GM21381 (cell line): Measurements from ENCODE around the gene TBC1D24.

ENCODE experiments used
- ATAC-seq: cut with Tn5 transposase; IDR thresholded peaks from one replicate; pipeline ENCODE4 v1.9.1; 2021; ENCODE audit warnings: mild to moderate bottlenecking, moderate library complexity; ENCODE audit not compliant: unreplicated experiment

The TBC1D24 gene

DNA sequence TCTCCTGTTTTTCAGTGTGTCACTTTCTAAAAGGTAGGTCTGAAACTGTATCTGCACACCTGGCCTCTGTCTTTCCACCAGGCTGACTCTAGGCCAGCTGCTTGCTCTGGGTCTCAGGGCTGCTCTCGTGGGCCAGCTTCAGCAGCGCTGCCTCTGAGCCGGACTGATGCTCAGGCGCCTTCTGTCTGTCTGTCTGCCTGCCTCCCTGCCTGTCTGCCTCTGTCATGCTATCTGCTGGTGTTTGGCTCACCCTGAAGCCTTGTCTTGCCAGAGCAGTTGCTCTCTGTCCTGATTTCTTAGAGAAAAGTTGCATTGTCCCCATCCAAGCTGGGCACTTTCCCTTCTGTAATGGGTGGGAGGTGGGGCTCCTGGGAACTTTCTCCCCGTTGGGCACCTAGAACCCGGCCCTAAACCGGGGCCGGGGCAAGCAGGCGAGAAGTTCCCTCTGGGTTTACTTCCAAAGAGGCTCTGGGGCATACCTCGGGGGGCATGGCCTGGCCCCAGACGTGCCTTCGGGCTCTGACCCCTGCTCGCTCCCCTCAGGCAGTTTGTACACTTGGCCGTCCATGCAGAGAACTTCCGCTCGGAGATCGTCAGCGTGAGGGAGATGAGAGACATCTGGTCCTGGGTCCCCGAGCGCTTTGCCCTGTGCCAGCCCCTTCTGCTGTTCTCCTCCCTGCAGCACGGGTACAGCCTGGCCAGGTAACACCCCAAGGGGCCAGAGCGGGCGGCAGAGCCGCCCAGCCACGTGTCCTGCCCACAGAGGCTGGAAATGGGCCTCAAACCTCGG is 23.0 kb downstream of the TBC1D24 start:
- no peak for ATAC-seq

DNA sequence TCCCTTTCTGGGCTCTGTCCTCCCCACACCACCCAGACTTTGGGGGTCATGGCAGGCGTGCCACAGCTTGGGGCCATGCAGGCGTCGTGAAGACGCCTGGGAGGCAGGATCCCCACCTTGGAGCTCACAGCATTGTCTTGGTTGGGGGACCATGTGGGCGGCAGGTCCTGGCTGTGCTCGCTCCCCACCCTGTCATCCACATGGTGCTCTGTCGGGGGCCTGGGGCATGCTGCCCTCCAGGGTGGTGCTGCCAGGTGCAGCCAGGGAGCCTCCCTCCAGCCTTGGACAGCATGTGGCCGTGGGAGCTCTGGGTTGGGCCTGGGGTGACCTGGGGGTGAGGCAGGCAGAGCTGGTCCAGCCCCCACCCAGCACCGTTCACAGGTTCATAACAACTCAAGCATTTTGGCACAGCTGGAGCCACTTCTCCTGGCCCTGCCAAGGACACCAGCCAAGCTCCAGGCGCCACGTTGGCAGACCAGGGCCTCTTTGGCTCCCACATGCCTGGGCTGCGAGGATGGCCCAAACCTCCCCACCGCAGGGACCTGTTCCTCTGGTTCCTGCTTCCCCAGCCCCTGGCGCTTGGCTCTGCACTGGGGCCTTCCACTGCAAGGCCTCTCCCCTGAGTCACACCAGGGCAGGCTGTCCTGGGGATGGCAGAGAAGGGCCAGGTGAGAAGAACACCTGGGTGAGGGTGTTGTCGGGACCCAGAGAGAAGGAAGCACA is 23.8 kb downstream of the TBC1D24 start:
- no peak for ATAC-seq

DNA sequence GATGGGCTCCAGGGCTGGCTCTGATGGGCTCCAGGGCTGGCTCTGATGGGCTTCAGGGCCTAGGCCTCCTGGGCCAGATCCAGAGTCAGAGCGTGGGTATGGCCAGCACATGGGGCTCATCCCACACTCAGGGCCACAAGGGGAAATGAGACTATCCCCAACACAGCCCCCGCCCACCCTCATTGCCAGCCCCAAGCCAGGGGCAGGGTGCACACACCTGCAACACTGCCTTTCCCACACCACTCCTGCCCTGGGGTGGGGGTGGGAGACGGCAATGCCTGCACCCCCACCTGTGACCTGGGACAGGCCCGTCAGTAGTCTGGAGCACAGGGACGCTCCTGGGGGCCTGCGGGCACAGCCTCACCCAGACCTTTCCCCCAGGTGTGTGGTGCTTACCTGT is 24.5 kb downstream of the TBC1D24 start:
- ATAC-seq = no peak

DNA sequence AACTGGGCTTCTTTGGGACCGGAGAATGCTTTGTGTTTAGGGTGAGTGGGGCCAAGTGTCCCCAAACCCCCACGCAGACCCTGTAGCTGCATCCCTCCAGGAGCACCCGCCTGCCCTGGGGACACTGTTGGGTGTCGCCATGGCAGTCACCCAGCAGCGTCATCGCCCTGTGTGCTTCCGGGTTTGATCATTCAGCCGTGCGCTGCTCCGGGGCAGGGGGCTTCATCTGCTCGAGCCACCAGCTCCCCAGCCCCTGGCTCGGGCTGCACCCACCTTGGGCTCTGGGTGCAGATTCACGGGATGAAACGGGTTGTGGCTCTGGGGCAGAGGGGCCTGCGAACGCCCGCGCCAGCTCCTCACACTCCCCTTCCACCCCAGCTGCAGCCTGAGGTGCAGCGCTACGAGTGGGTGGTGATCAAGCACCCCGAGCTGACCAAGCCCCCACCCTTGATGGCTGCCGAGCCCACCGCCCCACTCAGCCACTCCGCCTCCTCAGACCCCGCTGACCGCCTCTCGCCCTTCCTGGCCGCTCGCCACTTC is 25.0 kb downstream of the TBC1D24 start:
- ATAC-seq = no peak

DNA sequence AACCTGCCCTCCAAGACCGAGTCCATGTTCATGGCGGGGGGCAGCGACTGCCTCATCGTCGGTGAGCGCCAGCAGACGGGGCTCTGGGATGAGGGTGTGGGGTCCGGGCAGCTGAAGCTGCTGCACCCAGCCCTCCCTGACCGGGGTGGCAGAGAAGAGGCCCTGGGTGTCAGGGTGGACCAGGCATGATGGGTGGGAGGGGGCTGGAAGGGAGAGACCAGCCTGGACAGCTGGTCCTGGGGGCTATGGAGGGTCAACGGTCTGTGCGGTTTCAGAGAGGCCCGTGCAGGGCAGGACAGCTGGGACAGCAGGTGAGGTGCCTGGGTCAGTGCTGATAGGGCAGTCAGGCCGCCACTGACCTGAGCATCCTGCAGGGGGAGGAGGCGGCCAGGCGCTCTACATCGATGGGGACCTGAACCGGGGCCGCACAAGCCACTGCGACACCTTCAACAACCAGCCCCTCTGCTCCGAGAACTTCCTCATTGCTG is 25.5 kb downstream of the TBC1D24 start:
- ATAC-seq = no peak

DNA sequence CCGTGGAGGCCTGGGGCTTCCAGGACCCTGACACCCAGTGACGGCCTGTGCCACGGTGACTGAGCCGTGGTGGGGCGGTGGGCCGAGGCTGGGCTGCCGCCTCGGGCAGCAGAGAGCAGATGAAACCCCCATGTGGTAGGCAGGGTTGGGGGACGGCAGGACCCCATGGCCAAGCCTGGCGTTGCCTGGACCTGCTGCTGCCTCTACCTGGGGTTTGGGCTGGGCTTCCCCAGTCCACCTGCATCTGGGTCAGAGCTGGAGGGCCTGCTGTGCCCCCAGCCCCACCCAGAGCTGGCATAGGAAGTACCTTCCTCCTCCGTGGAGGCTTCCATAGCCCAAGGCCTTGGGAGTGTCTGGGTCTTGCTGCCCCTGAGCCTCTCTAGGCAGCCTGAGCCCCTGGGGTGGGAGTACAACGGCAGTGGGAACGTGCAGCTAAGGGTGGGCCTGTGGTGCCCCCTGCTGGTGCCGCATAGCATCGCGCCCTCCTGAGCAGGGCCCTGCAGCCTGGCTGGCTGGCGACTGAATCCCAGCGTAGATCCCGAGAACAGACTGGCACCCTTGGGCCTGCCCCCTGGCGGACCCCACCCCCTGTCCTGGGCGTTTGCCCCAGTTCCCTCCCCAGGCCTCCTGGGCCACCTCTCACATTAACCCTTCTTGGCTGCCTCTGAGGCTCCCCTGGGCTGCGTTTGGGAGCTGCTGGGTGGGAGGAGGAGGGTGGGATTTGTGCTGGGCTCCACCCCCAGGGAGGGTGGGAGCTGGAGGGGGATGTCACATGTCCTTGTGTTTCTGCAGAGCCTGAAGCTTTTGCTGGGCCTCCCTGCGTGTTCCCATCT is 26.2 kb downstream of the TBC1D24 start:
- ATAC-seq = no peak

DNA sequence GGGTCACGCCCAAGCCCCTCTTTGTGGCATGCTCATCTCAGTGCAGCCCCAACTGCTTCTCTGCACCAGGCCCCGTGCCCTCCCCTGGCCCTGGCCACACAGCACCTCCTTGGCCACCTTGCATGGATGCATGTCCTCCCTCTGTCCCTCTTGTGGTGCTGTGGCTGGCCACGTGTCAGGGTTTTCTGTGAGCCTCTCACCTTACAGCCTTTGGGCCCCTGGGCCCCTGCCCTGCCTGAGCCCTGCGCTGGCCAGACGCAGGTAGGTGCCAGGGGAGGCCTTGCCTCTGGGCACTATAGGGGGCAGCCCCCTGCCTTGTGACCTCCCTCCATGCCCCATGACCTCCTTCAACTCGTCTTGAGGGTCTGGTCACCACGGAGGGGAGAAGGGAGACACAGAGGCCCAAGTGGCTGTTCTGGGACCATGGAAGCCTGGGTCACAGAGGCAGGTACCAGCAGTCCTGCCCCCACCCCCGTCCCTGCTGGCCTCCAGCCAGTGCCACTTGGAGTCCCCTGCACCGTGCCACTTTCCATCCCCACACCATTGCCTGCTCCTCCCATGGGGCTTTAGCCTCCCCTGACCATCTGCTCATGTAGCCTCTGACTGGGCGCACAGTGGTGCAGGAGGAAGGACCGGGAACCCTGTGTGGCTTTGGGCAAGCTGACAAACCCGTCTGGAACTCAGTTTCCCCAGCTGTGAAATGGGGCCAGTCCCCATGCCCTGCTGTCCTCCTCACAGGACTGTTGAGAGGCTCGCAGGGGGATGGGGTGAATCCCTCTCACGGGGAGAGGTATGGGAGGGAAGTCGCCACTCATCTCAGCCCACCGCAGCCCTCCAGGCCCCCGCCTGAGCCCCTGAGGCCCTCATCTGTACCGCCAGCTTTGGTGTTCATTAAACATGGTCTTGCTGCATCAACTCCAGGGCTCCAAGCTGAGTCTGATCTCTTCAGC is 27.3 kb downstream of the TBC1D24 start:
- no peak for ATAC-seq

DNA sequence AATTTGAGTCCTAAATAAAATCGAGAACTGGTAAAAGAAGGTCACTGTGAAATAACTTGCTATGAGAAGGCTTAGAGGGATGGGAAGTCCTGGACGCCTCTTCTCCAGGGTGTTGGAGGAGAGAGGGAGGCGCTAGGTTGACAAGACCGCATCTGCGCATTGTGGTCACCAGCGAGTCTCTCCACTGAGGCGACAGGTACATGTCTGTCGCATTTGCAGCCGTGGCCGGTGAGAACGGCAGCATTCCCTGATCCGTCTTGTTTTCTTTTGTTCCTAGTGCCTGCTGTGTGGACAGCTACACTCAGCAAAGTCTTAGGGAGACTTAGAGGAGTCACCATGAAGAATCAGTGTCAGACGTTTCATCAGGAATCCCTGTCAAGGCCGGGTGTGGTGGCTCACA is 30.8 kb downstream of the TBC1D24 start:
- no peak for ATAC-seq

DNA sequence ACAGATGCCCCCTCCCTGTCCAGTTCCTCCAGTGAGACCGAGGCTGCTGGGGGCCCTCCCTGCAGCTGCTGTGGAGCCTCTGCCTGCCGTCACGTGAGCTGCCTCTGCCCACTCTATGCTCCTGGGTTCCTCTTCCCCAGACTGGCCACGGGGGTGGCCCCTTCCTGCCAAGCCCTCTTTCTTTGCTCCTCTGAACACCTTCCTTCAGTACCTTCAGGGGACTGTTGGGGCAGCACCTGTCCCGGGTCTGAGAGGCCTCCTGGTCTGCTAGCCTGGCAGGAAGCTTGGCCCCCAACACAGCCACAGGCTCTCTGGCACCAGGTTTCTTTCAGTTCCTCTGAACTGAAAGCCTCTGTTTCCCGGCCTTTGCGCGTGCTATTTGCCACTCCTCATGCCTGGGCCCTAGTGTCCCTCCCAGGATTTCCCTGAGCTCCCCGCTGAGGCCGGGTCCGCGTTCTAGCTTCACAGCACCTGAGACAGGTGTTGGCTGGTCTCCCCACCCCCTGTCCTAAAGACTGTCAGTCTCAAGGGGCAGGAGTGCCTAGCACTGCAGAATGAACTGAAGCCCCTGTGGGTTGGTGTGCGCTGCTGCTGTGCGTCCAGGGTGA is 32.2 kb downstream of the TBC1D24 start:
- no peak for ATAC-seq

DNA sequence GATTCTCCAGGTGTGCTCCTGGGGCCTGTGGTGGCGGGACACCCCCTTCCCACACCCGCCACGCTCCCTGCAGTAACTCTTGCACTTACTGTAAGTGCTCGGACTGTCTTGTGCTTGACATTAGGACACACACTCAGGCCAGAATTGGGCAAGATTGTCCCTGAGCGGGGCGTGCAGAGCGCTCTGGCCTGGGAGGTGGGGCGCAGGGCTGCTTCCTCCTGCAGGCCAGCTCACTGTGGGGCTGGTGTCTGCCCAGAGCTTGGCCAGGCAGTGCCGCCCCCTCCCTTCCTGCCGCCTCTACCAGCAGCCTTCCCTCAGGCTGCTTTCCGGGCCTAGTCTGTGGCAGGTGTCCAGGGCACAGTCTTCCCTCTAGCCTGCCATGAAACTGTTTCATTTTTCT is 32.7 kb downstream of the TBC1D24 start:
- ATAC-seq = no peak

DNA sequence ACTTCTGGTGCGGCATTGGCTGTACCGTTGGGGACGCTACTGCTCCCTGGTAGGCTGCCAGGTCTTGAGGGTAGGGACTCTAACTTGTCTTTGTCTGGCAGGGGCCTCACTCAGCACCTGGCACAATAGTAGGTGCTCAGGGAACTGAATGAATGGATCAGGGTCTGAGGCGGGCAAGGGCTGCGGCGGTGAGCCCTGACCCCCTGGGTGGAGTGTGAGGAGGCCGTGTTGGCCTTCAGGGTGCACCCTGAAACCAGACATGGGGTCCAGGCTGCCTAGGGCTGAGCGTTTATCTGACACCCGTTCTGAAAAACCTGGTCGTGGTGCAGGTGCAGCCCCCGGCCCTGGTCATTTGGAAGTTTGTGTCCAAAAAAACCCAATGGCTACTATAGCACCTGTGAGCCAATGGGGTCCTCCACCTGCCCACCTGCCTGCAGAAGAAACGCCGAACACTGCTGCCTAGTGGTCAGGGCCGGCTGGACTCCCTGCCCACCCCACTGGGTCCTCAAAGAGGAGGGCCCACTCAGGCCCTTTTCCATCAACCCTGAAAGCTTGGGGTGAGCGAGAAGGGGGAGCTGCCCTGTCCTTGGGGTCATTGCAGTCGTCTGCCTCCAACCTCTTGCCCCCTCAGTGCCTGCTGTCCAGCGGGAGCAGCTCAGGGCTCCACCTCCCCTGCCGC is 33.9 kb downstream of the TBC1D24 start:
- ATAC-seq = no peak

DNA sequence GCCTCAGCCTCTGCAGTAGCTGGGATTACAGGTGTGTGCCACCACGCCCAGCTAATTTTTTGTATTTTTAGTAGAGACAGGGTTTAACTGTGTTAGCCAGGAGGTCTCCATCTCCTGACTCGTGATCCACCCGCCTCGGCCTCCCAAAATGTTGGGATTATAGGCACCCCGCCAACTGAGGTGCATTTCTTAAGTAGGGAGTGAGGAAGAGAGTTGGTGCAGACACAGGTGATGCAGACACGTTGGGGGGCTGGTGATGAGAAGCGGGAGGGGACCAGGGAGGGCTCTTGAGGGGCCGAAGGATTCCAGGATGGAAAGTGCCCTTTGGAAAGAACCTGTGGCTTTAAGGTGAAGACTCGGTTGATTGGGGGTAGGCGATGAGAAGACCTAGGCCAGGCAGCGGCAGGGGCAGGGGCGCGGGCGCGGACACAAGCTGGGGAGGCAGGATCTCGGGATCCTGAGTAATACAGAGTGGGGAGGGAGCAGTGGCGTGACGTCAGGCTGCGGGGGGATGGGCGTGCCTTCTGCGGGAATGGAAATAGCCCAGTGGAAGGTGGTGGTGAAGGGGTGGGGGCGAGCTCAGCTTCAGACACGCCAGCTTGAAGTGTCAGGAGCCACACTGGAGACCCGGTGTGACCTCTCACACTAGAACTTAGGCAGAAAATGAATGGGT is 36.3 kb downstream of the TBC1D24 start:
- no peak for ATAC-seq

DNA sequence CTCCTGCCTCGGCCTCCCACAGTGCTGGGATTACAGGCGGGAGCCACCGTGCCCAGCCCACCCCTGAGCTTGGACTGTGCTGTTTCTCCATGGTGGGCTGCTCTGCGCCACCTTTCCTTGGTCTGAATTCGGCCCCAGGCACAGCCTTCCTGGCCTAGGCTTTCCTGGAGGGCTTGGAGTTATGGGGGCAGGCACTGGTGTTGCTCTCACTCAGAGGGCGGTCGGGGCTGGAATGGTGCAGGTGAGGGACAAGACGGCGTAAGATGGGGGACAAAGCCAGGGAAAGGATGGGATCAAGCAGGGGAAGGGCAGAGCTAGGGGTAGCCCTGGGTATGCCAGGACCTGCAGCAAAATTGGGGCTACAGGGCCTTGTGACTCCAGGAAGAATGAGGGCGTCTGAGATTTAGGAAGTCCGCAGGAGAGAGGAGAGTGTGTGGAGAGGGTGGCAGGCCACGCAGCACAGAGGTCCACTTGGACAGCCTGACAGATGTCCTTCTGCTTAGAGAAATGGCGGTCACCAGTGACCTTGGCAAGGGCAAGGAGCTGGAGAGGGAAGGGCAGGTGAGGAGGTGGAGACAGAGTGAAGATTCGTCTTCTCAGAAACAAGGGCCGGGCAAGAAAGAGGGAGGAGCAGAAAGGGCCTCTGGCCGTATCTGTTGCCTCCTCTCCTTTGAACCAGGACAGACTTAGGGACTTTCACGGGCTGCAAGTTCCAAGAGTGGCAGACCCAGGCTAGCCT is 37.2 kb downstream of the TBC1D24 start:
- ATAC-seq = no peak

DNA sequence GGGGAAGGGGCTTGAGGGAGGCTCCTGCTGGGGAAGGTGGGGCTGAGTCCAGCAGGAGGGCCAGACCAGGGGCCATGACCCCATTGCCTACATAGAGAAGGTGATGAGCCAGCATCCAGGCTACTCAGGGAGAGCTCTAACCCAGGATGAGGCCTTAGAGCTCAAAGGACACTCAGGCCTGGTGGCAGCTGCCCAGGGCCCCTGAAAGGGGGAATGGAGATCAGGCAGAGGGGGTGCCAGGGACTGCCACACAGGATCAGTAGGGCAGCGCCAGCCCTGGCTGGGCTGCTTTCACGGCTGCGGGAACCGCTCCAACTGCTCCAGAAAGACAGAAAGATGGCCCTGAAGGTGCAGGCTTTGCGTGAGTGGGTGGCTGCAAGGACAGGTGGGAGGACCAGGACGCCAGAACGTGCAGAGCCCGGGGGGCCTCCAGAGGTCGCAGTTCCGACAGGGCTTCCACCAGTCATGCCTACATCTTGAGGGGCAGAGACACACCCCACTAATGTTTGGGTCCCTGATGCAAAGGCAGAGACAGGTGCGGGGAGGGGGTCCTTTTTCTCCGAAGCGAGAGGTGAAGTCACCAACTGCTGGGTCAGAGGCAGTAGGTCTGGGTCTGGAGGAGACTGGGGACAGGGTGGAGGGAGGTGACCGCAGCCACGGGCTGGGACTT is 37.9 kb downstream of the TBC1D24 start:
- ATAC-seq = no peak

DNA sequence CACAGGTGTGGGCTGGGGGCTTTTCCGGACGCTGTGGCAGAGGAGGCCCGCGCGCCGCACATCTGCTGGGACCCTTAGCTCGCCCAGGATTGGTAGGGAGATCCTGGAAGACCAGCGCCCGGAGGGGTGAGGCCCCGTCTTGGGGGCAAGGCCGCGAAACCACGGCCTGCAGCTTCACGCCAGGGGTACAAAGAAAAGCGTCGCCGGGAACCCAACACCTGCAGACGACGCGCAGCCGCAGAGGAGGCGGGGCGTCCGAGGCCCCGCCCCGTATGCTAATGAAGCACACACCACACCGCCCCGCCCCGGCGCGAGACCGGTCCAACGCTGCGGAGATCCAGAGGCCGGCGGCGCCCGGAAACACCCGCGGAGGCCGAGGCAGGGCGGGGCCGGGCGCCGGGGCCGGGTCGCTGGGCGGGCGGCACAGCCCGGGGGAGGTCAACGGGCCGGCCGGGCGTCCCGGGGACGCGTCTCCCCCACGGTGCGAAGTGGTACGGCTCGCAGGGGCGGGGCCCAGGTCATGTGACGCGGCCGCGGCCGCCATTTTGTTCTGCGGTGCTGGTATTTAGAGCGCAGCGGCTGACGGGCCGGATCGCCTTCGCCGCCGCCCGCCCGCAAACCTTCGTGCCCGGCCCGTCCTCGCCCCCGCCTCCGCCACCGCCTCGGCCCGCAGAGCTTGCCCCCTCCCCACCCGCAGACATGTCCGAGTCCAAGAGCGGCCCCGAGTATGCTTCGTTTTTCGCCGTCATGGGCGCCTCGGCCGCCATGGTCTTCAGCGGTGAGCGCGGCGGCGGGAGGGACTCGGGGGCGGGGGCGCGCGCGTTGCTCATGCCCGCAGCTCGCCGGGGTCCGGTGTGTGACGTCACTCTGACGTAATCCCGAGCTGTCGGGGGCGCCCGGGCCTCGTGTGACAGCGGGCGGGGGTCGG is 38.7 kb downstream of the TBC1D24 start, which contains the start of gene ATP6V0C:
ATP6V0C (plus strand) TSS at position 548 of the 928 bp plus-strand sequence; CDS start at position 700, 152 bp downstream.
- peak; percentile 65 for ATAC-seq
